K562 (cell line): ENCODE data around the gene CUX1. TPM values are rescaled to one million over a fixed set of nuclear protein-coding genes. Genes with fewer than 3 reads are reported as not detected.

Experiments used
- ATAC-seq: fragments of 200-7000 bp; cut with Tn5 transposase; 3 replicates; pipeline ENCODE4 v1.9.1; 2020; ENCODE audit warnings: moderate library complexity
- BruUV-seq: library from RNA; stranded (reverse); fragments of 400-500 nt; replicated peaks from 2 replicates; lab custom pipeline; 2021; lab: Mats Ljungman, UMichigan
- CTCF ChIA-PET: fragments of 300-600 bp; formaldehyde crosslinking; extraction: SDS; loops from one replicate; lab custom pipeline; 2021; ENCODE audit warnings: low intra/inter-chr PET ratio; lab: Yijun Ruan, JAX
- POLR2A ChIA-PET: fragments of 300-600, 350-650 bp; sonication (Branson Sonifier 250); formaldehyde crosslinking; extraction: SDS; loops from one replicate; lab custom pipeline; 2021; ENCODE audit warnings: antibody characterized with exemption, inconsistent platforms; lab: Yijun Ruan, JAX
- DNase-seq, 4 experiments: peaks; one replicate each; pipeline versions ENCODE4 v3.0.0 to v3.0.0-alpha.2; 2011 to 2018; ENCODE audit warnings: low spot score in 3 of 4, mixed read lengths in 3 of 4; ENCODE audit errors: extremely low read depth in 1 of 4
- FAIRE-seq: peaks from 2 replicates; lab custom pipeline; 2011; peaks lifted over from hg19 to GRCh38; lab: Jason Lieb, UNC
- H2AFZ ChIP-seq: 2 replicates; pipeline ENCODE4 v1.6.0; 2011; ENCODE audit warnings: low read depth, low read length, control low read depth, inconsistent platforms
- H3K27ac ChIP-seq: fragments of 200-600 bp; 3 replicates; pipeline ENCODE4 v1.8.0; 2011; ENCODE audit warnings: low read depth, mild to moderate bottlenecking, control low read depth, inconsistent platforms, low read length, moderate library complexity, mixed read lengths; ENCODE audit errors: extremely low read depth
- H3K27me3 ChIP-seq, 2 experiments: fragments of 300-600 bp in 1 of 2; 2 replicates in 1 of 2; 3 replicates in 1 of 2; pipeline versions ENCODE4 v1.6.0 to v1.8.0; 2011; ENCODE audit warnings: inconsistent platforms in 2 of 2, low read length in 2 of 2, mild to moderate bottlenecking in 1 of 2, mixed read lengths in 1 of 2, moderate library complexity in 1 of 2; ENCODE audit not compliant: control insufficient read depth in 2 of 2, insufficient read depth in 2 of 2
- H3K36me3 ChIP-seq: fragments of 300-600 bp; 3 replicates; pipeline ENCODE4 v1.8.0; 2011; ENCODE audit warnings: mild to moderate bottlenecking, low read length, inconsistent platforms; ENCODE audit not compliant: control insufficient read depth, insufficient read depth
- H3K4me1 ChIP-seq, 2 experiments: fragments of 200-600 bp in 1 of 2; replicated peaks in 1 of 2; 2 replicates in 1 of 2; 3 replicates in 1 of 2; pipeline versions ENCODE4 v1.5.1 to v1.8.0; 2011; ENCODE audit warnings: inconsistent platforms in 2 of 2, low read length in 2 of 2, mild to moderate bottlenecking in 1 of 2, mixed read lengths in 1 of 2, moderate library complexity in 1 of 2; ENCODE audit not compliant: control insufficient read depth in 2 of 2, insufficient read depth in 2 of 2
- H3K4me2 ChIP-seq: 2 replicates; pipeline ENCODE4 v1.6.1; 2011; ENCODE audit warnings: low read length, control low read depth, inconsistent platforms, mixed read lengths; ENCODE audit not compliant: insufficient read depth
- H3K4me3 ChIP-seq: fragments of 200-600 bp; sonication (generic), shearing (Covaris generic); 2 replicates; pipeline ENCODE4 v1.5.1; 2016; ENCODE audit warnings: control low read depth, inconsistent platforms
- H3K79me2 ChIP-seq: fragments of 200-600 bp; 3 replicates; pipeline ENCODE4 v1.8.0; 2011; ENCODE audit warnings: low read length, inconsistent platforms; ENCODE audit not compliant: control insufficient read depth, insufficient read depth
- H3K9ac ChIP-seq, 2 experiments: 2 replicates each; pipeline versions ENCODE4 v1.6.0 to v1.6.1; 2011; ENCODE audit warnings: low read depth in 2 of 2, low read length in 2 of 2, control low read depth in 1 of 2, inconsistent platforms in 1 of 2, mild to moderate bottlenecking in 1 of 2, mixed read lengths in 1 of 2; ENCODE audit not compliant: insufficient read depth in 1 of 2
- H3K9me1 ChIP-seq: one replicate; pipeline ENCODE4 v1.6.0; 2011; ENCODE audit warnings: inconsistent platforms, mild to moderate bottlenecking, low read length, moderate library complexity; ENCODE audit not compliant: control insufficient read depth, insufficient read depth
- H3K9me3 ChIP-seq: replicated peaks from 2 replicates; pipeline ENCODE4 v1.5.1; 2011; ENCODE audit warnings: low read depth, low read length, inconsistent platforms; ENCODE audit not compliant: control insufficient read depth, insufficient read depth
- H4K20me1 ChIP-seq: replicated peaks from 2 replicates; pipeline ENCODE4 v1.6.1; 2011; ENCODE audit warnings: low read length, inconsistent platforms, mixed read lengths; ENCODE audit not compliant: control insufficient read depth, insufficient read depth
- BDP1 ChIP-seq: IDR thresholded peaks from 3 replicates; pipeline ENCODE4 v1.6.1; 2011; ENCODE audit not compliant: insufficient read length, insufficient read depth
- BMI1 ChIP-seq: fragments of 150-350 bp; IDR thresholded peaks from 2 replicates; pipeline ENCODE4 v1.6.1; 2014; ENCODE audit warnings: low read length
- CREB3 ChIP-seq: fragments of 450-650 bp; conservative IDR thresholded peaks from 2 replicates; pipeline ENCODE4 v1.6.1; 2016; ENCODE audit warnings: missing genetic modification characterization, low read depth, mild to moderate bottlenecking, missing compliant biosample characterization, moderate library complexity
- EHMT2 ChIP-seq: fragments of 450-650 bp; IDR thresholded peaks from 2 replicates; pipeline ENCODE4 v1.6.1; 2018; ENCODE audit warnings: antibody characterized with exemption
- GABPA ChIP-seq: fragments of 200-800 bp; sonication (Bioruptor generic); conservative IDR thresholded peaks from 2 replicates; pipeline ENCODE4 v1.6.1; 2016; ENCODE audit warnings: low read depth, missing genetic modification characterization, missing compliant biosample characterization
- PBX2 ChIP-seq, 2 experiments: IDR thresholded peaks in 1 of 2; conservative IDR thresholded peaks in 1 of 2; 2 replicates each; pipeline ENCODE4 v1.6.1; 2016; ENCODE audit warnings: low read depth in 2 of 2, mild to moderate bottlenecking in 1 of 2, missing compliant biosample characterization in 1 of 2, missing genetic modification characterization in 1 of 2, moderate library complexity in 1 of 2
- PKNOX1 ChIP-seq: fragments of 450-650 bp; IDR thresholded peaks from 2 replicates; pipeline ENCODE4 v1.6.1; 2016
- ZNF23 ChIP-seq: fragments of 250-450 bp; sonication (Bioruptor Pico); IDR thresholded peaks from 2 replicates; pipeline ENCODE4 v1.4.0; 2020; ENCODE audit warnings: mild to moderate bottlenecking
- ZNF407 ChIP-seq: fragments of 450-650 bp; IDR thresholded peaks from 2 replicates; pipeline ENCODE4 v1.6.1; 2016; ENCODE audit warnings: low read depth
- WGBS: fragments of 100-300 bp; shearing (Covaris generic); methylation state at CpG from one replicate; pipeline ENCODE4 v1.1.6; 2016; ENCODE audit warnings: low coverage, mixed read lengths; ENCODE audit not compliant: insufficient coverage; ENCODE audit errors: missing lambda C conversion rate; 5-methylcytosine and 5-hydroxymethylcytosine counted together
- in situ Hi-C: fragments of 300-500 bp; cut with MboI; formaldehyde crosslinking; loops from 4 replicates; pipeline ENCODE4 v1.15.0; 2018; ENCODE audit warnings: inconsistent platforms, mixed read lengths
- intact Hi-C: fragments of 100-400 bp; cut with micrococcal nuclease; formaldehyde crosslinking; loops from 2 replicates; pipeline ENCODE4 v1.14.2; 2022
- polyA plus RNA-seq, 8 experiments: library from polyadenylated mRNA; depleted of rRNA in 4 of 8; stranded (reverse) in 5 of 8; unstranded in 3 of 8; fragments of >200 nt; fragmentation: Nextera tagmentation in 2 of 8; fragmentation: Illumina TruSeq in 1 of 8; extraction: Ambion mirVana in 2 of 8; extraction: Trizol in 1 of 8; gene quantifications; 2 replicates each; pipeline versions ENCODE4 v1.2.1 to v1.2.3, GENCODE V29; 2011 to 2014; ENCODE audit warnings: inconsistent platforms in 1 of 8, missing spikeins in 1 of 8
- total RNA-seq, 7 experiments: library from RNA; depleted of rRNA in 6 of 7; stranded (reverse); fragments of >200 nt in 6 of 7; fragmentation: Illumina TruSeq in 2 of 7; extraction: Trizol in 2 of 7; gene quantifications; 2 replicates each; pipeline versions ENCODE4 v1.2.1 to v1.2.3, GENCODE V29; 2011 to 2021; ENCODE audit warnings: low replicate concordance in 1 of 7

CUX1 gene
- total and polyA plus RNA-seq, 9 of the 15 experiments (the other 6 are each of a cell fraction or from before 2014, with no cell fraction given) = 3.6 to 55.3 (median 25.2) TPM

GRCh38 chr7:102173669-102174068 is 356.2 kb downstream of the CUX1 start:
- H3K27ac ChIP-seq = no peak overlapping the region
- in situ Hi-C loops = no loop called here
- no peak overlapping the region for H3K4me2 ChIP-seq
- no peaks in the 10 kb centered on the region for H3K9me3 ChIP-seq
- ATAC-seq = no peak
- CTCF ChIA-PET = no interaction called here
- FAIRE-seq = no peak
- no TSS peak for BruUV-seq
- 95% methylated on average over 13 of the region's 13 CpGs for WGBS
- no peaks in the 10 kb centered on the region for H3K9me1 ChIP-seq
- no peaks in the 10 kb centered on the region for H4K20me1 ChIP-seq
- no peaks in the 10 kb centered on the region for H3K4me1 ChIP-seq
- H3K9ac ChIP-seq = no peak overlapping the region
- peaks cover 45% of the 10 kb centered on the region; the same call in 2 of the 3 replicates for H3K36me3 ChIP-seq
- no peak for DNase-seq
- POLR2A ChIA-PET = no interaction called here
- intact Hi-C loops = no loop called here
- no peak overlapping the region for H3K4me3 ChIP-seq
- H2AFZ ChIP-seq = no peak overlapping the region
- H3K27me3 ChIP-seq = no peaks in the 10 kb centered on the region
- no peaks in the 10 kb centered on the region for H3K79me2 ChIP-seq
- TF ChIP-seq BDP1 = no peak
- TF ChIP-seq GABPA (tag) = no peak
- no peak for TF ChIP-seq CREB3
- TF ChIP-seq ZNF23 = no peak
- no peak for TF ChIP-seq PBX2 (CRISPR knock-in tag; IDR thresholded peaks at IDR 0.05; ENCODE audit: low read depth)
- no peak for TF ChIP-seq PBX2 (tag; conservative IDR thresholded peaks at IDR 0.05; ENCODE audit: low read depth)
- TF ChIP-seq ZNF407 = no peak
- no peak for TF ChIP-seq EHMT2
- TF ChIP-seq PKNOX1 = no peak
- TF ChIP-seq BMI1 = no peak
